ENCODE results near the gene ADARB2. TPM values are rescaled to one million over a fixed set of nuclear protein-coding genes. Genes with fewer than 3 reads are reported as not detected.

ADARB2 gene
- total and polyA plus RNA-seq, 2 donors (not counting 1 experiment from before 2014, with no cell fraction given), result not detected

DNA sequence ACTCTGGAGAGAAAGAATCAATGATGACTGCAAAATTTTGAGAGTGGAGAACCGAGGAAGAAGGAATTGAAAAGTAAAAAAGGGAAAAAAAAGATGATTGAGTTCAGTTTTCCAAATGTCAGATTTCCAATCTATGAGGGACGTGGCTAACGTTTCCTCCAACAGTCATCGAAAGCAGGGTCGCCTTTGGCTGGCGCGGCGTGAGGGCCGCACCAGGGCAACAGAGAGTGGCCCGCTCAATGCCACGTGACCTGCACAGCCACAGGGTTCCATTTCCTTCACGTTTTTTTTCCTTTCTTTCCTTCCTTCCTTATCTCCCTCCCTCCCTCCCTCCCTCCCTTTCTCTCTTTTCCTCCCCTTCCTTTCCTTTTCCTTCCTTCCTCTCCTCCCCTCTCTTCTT lies 579.3 kb downstream of the ADARB2 start:
- no peaks in the 10 kb centered on the region for H3K27me3 ChIP-seq (ENCODE audit: control insufficient read depth, insufficient read depth, low read length)
- no peaks in the 10 kb centered on the region for H4K20me1 ChIP-seq (ENCODE audit: control insufficient read depth, extremely low read depth, insufficient read depth, low read length)
- H3K4me3 ChIP-seq (replicated peaks in 1 of 4; ENCODE audit: control extremely low read depth in 1 of 4, insufficient read depth in 1 of 4, low read depth in 3 of 4, low read length in 4 of 4), result no peak overlapping the region
- TF ChIP-seq, protein P1, sequence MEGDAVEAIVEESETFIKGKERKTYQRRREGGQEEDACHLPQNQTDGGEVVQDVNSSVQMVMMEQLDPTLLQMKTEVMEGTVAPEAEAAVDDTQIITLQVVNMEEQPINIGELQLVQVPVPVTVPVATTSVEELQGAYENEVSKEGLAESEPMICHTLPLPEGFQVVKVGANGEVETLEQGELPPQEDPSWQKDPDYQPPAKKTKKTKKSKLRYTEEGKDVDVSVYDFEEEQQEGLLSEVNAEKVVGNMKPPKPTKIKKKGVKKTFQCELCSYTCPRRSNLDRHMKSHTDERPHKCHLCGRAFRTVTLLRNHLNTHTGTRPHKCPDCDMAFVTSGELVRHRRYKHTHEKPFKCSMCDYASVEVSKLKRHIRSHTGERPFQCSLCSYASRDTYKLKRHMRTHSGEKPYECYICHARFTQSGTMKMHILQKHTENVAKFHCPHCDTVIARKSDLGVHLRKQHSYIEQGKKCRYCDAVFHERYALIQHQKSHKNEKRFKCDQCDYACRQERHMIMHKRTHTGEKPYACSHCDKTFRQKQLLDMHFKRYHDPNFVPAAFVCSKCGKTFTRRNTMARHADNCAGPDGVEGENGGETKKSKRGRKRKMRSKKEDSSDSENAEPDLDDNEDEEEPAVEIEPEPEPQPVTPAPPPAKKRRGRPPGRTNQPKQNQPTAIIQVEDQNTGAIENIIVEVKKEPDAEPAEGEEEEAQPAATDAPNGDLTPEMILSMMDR (conservative IDR thresholded peaks at IDR 0.05 in 1 of 2, IDR thresholded peaks at IDR 0.05 in 1 of 2; ENCODE audit: low read depth in 1 of 2, low read length in 2 of 2), result no peak
- no peak for TF ChIP-seq EZH2 (IDR thresholded peaks at IDR 0.05; ENCODE audit: low read length, missing control alignments)
- H3K4me2 ChIP-seq (ENCODE audit: extremely low read depth, insufficient read depth, low read length), result no peak overlapping the region
- no peaks in the 10 kb centered on the region for H3K4me1 ChIP-seq (ENCODE audit: control insufficient read depth, extremely low read depth, insufficient read depth, low read length)
- no peak for DNase-seq (ENCODE audit: low read depth in 2 of 2)
- H3K36me3 ChIP-seq (ENCODE audit: control insufficient read depth, insufficient read depth, low read length), result no peaks in the 10 kb centered on the region
- H3K79me2 ChIP-seq (ENCODE audit: control insufficient read depth, insufficient read depth, low read length), result no peaks in the 10 kb centered on the region
- H2AFZ ChIP-seq (ENCODE audit: low read length), result no peak overlapping the region
- no peak overlapping the region for H3K27ac ChIP-seq (ENCODE audit: insufficient read depth, low read length)
- no peak overlapping the region for H3K9ac ChIP-seq (ENCODE audit: insufficient read depth, low read length)
- H3K9me3 ChIP-seq (ENCODE audit: control insufficient read depth, insufficient read depth, low read depth, low read length), result no peaks in the 10 kb centered on the region

DNA sequence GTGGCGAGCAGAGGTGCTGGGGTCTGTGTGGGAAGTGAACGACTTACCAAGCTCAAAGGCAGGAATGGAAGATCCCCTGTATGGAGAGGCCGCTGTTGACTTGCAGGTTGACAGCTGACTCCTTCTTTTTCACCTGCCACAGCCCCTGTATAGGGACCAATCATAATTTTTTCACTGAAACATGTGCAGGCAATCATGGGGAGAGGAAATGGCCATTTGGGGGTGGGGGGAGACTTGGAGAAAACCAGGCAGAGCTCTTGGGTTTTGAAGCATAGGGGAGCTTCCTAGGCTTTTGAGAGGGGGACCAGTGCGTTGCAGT lies 579.8 kb downstream of the ADARB2 start:
- no peaks in the 10 kb centered on the region for H3K79me2 ChIP-seq (ENCODE audit: control insufficient read depth, insufficient read depth, low read length)
- no peaks in the 10 kb centered on the region for H3K36me3 ChIP-seq (ENCODE audit: control insufficient read depth, insufficient read depth, low read length)
- no peaks in the 10 kb centered on the region for H3K9me3 ChIP-seq (ENCODE audit: control insufficient read depth, insufficient read depth, low read depth, low read length)
- no peaks in the 10 kb centered on the region for H3K27me3 ChIP-seq (ENCODE audit: control insufficient read depth, insufficient read depth, low read length)
- H3K9ac ChIP-seq (ENCODE audit: insufficient read depth, low read length), result no peak overlapping the region
- H3K27ac ChIP-seq (ENCODE audit: insufficient read depth, low read length), result no peak overlapping the region
- H3K4me1 ChIP-seq (ENCODE audit: control insufficient read depth, extremely low read depth, insufficient read depth, low read length), result no peaks in the 10 kb centered on the region
- DNase-seq (ENCODE audit: low read depth in 2 of 2), result no peak
- no peaks in the 10 kb centered on the region for H4K20me1 ChIP-seq (ENCODE audit: control insufficient read depth, extremely low read depth, insufficient read depth, low read length)
- TF ChIP-seq, protein P1 (conservative IDR thresholded peaks at IDR 0.05 in 1 of 2, IDR thresholded peaks at IDR 0.05 in 1 of 2; ENCODE audit: low read depth in 1 of 2, low read length in 2 of 2), result no peak
- TF ChIP-seq EZH2 (IDR thresholded peaks at IDR 0.05; ENCODE audit: low read length, missing control alignments), result no peak
- H2AFZ ChIP-seq (ENCODE audit: low read length), result no peak overlapping the region
- H3K4me3 ChIP-seq (replicated peaks in 1 of 4; ENCODE audit: control extremely low read depth in 1 of 4, insufficient read depth in 1 of 4, low read depth in 3 of 4, low read length in 4 of 4), result no peak overlapping the region
- H3K4me2 ChIP-seq (ENCODE audit: extremely low read depth, insufficient read depth, low read length), result no peak overlapping the region

- Histone ChIP-seq H3K79me2 (ENCODE audit: control insufficient read depth, insufficient read depth, low read length) (no peaks in the 10 kb centered on the region), H3K27me3 (ENCODE audit: control insufficient read depth, insufficient read depth, low read length) (no peaks in the 10 kb centered on the region), H2AFZ (ENCODE audit: low read length) (no peak overlapping the region), H3K9me3 (ENCODE audit: control insufficient read depth, insufficient read depth, low read depth, low read length) (no peaks in the 10 kb centered on the region), H3K36me3 (ENCODE audit: control insufficient read depth, insufficient read depth, low read length) (no peaks in the 10 kb centered on the region), H3K4me2 (ENCODE audit: extremely low read depth, insufficient read depth, low read length) (no peak overlapping the region), H3K9ac (ENCODE audit: insufficient read depth, low read length) (no peak overlapping the region), H3K27ac (ENCODE audit: insufficient read depth, low read length) (no peak overlapping the region), H3K4me3 (replicated peaks in 1 of 4; ENCODE audit: control extremely low read depth in 1 of 4, insufficient read depth in 1 of 4, low read depth in 3 of 4, low read length in 4 of 4) (no peak overlapping the region), H4K20me1 (ENCODE audit: control insufficient read depth, extremely low read depth, insufficient read depth, low read length) (no peaks in the 10 kb centered on the region), H3K4me1 (ENCODE audit: control insufficient read depth, extremely low read depth, insufficient read depth, low read length) (no peaks in the 10 kb centered on the region)
- TF ChIP-seq, protein P1 (conservative IDR thresholded peaks at IDR 0.05 in 1 of 2, IDR thresholded peaks at IDR 0.05 in 1 of 2; ENCODE audit: low read depth in 1 of 2, low read length in 2 of 2), result no peak
- TF ChIP-seq EZH2 (IDR thresholded peaks at IDR 0.05; ENCODE audit: low read length, missing control alignments), result no peak
- DNase-seq (ENCODE audit: low read depth in 2 of 2), result no peak
Measured at GRCh38 chr10:1156921-1157614, 580.3 kb downstream of the ADARB2 start.
